ENCODE data around the gene GPRIN1.
A peak's percentile ranks its signal among the peaks of the same experiment; 100 is the strongest.
"Not testable (repeated sequence)": the region's sequence is repeated elsewhere in the genome, so short reads cannot be mapped to it uniquely, and the experiment has no call there.

Gene GPRIN1

GRCh38 chr5:176621661-176622079 lies 11.7 kb upstream of the GPRIN1 start:
- no peak for DNase-seq

GRCh38 chr5:176620333-176620981 lies 10.5 kb upstream of the GPRIN1 start:
- no peak for DNase-seq

GRCh38 chr5:176619569-176620332 lies 9.8 kb upstream of the GPRIN1 start:
- no peak for DNase-seq

- DNase-seq, result peak; percentile 78
Measured at GRCh38 chr5:176619203-176619568, 9.2 kb upstream of the GPRIN1 start.

- no peak for DNase-seq
Measured at GRCh38 chr5:176618783-176619182, 8.8 kb upstream of the GPRIN1 start.

- DNase-seq, result no peak
Measured at GRCh38 chr5:176616511-176616910, 6.6 kb upstream of the GPRIN1 start.

GRCh38 chr5:176614805-176615478 lies 5.0 kb upstream of the GPRIN1 start:
- DNase-seq, result no peak

GRCh38 chr5:176612855-176613254 lies 2.9 kb upstream of the GPRIN1 start:
- DNase-seq, result no peak

GRCh38 chr5:176612008-176612407 lies 2.1 kb upstream of the GPRIN1 start:
- no peak for DNase-seq

- peak; percentile 85 for DNase-seq
Measured at GRCh38 chr5:176611435-176611834, 1.5 kb upstream of the GPRIN1 start.

- no peak for DNase-seq
Measured at GRCh38 chr5:176610435-176610773, 448 bp upstream of the GPRIN1 start.

- no peak for DNase-seq
Measured at GRCh38 chr5:176608937-176609723, 826 bp downstream of the GPRIN1 start.

GRCh38 chr5:176608142-176608705 lies 1.7 kb downstream of the GPRIN1 start:
- no peak for DNase-seq

- DNase-seq, result no peak
Measured at GRCh38 chr5:176606875-176607274, 3.1 kb downstream of the GPRIN1 start.

GRCh38 chr5:176606032-176606431 lies 3.9 kb downstream of the GPRIN1 start:
- no peak for DNase-seq

GRCh38 chr5:176603091-176603490 lies 6.9 kb downstream of the GPRIN1 start:
- no peak for DNase-seq

- DNase-seq, result no peak
Measured at GRCh38 chr5:176601901-176602482, 8.0 kb downstream of the GPRIN1 start.

- DNase-seq, result not testable (repeated sequence)
Measured at GRCh38 chr5:176599749-176600430, 10.1 kb downstream of the GPRIN1 start.

- DNase-seq, result no peak
Measured at GRCh38 chr5:176597417-176598389, 12.3 kb downstream of the GPRIN1 start.

GRCh38 chr5:176596689-176597416 lies 13.1 kb downstream of the GPRIN1 start:
- DNase-seq, result peak; percentile 44
